ENCODE data around the gene RAB23. TPM values are rescaled to one million over a fixed set of nuclear protein-coding genes. Genes with fewer than 3 reads are reported as not detected.

Gene RAB23
- total RNA-seq, 2 donors from 2014 or later: 2.0 to 2.2 TPM

GRCh38 chr6:57221191-57221935 is 744 bp downstream of the RAB23 start:
- Mint-ChIP-seq H3K4me1 (ENCODE audit: low read depth) (peaks cover 20% of the 10 kb centered on the region), H3K27me3 (ENCODE audit: low read depth) (peaks cover 44% of the 10 kb centered on the region), H3K9me3 (no peaks in the 10 kb centered on the region), H3K36me3 (ENCODE audit: insufficient read depth in 2 of 2) (peaks cover 1 to 2% of the 10 kb centered on the region in 2 donors), H3K27ac (peak overlapping the region; percentile 48), H3K4me3 (peak overlapping the region; percentile 98 to 100)
- ATAC-seq (replicated peaks in 1 of 2) (peak; percentile 55 to 62), DNase-seq (peak; percentile 52 to 54)

GRCh38 chr6:57220083-57220703 is 1.9 kb downstream of the RAB23 start:
- no peak for ATAC-seq (replicated peaks in 1 of 2)
- Mint-ChIP-seq H3K4me1 (ENCODE audit: low read depth) (peaks cover 21% of the 10 kb centered on the region), H3K27ac (no peak overlapping the region), H3K36me3 (ENCODE audit: insufficient read depth in 2 of 2) (peaks cover 1 to 5% of the 10 kb centered on the region in 2 donors), H3K27me3 (ENCODE audit: low read depth) (peaks cover 38% of the 10 kb centered on the region), H3K9me3 (no peaks in the 10 kb centered on the region), H3K4me3 (peak overlapping the region; percentile 60 to 88)
- DNase-seq: no peak

GRCh38 chr6:57217270-57217669 is 4.8 kb downstream of the RAB23 start:
- H3K4me3 Mint-ChIP-seq: no peak overlapping the region
- H3K27me3 Mint-ChIP-seq (ENCODE audit: low read depth): peaks cover 15% of the 10 kb centered on the region
- DNase-seq: no peak
- no peak for ATAC-seq (replicated peaks in 1 of 2)
- no peak overlapping the region for H3K27ac Mint-ChIP-seq
- H3K9me3 Mint-ChIP-seq: peaks cover 3 to 5% of the 10 kb centered on the region in 2 donors
- H3K36me3 Mint-ChIP-seq (ENCODE audit: insufficient read depth in 2 of 2): peaks cover 8 to 10% of the 10 kb centered on the region in 2 donors
- peaks cover 33% of the 10 kb centered on the region for H3K4me1 Mint-ChIP-seq (ENCODE audit: low read depth)

- peaks cover 7% of the 10 kb centered on the region in 2 donors for H3K36me3 Mint-ChIP-seq (ENCODE audit: insufficient read depth in 2 of 2)
- H3K4me3 Mint-ChIP-seq: no peak overlapping the region
- DNase-seq (no peak), ATAC-seq (replicated peaks in 1 of 2) (no peak)
- peaks cover 33% of the 10 kb centered on the region for H3K4me1 Mint-ChIP-seq (ENCODE audit: low read depth)
- peaks cover 15% of the 10 kb centered on the region for H3K27me3 Mint-ChIP-seq (ENCODE audit: low read depth)
- H3K27ac Mint-ChIP-seq: no peak overlapping the region
- H3K9me3 Mint-ChIP-seq: peaks cover 3 to 5% of the 10 kb centered on the region in 2 donors
Measured at GRCh38 chr6:57216235-57217101, 5.6 kb downstream of the RAB23 start.

GRCh38 chr6:57215260-57215659 is 6.8 kb downstream of the RAB23 start:
- DNase-seq (no peak), ATAC-seq (replicated peaks in 1 of 2) (no peak)
- peaks cover 7% of the 10 kb centered on the region in 2 donors for H3K36me3 Mint-ChIP-seq (ENCODE audit: insufficient read depth in 2 of 2)
- peaks cover 25% of the 10 kb centered on the region for H3K4me1 Mint-ChIP-seq (ENCODE audit: low read depth)
- H3K4me3 Mint-ChIP-seq: no peak overlapping the region
- no peak overlapping the region for H3K27ac Mint-ChIP-seq
- H3K27me3 Mint-ChIP-seq (ENCODE audit: low read depth): peaks cover 12% of the 10 kb centered on the region
- peaks cover 3 to 5% of the 10 kb centered on the region in 2 donors for H3K9me3 Mint-ChIP-seq

- no peak for DNase-seq
- peaks cover 2 to 5% of the 10 kb centered on the region in 2 donors for H3K9me3 Mint-ChIP-seq
- H3K36me3 Mint-ChIP-seq (ENCODE audit: insufficient read depth in 2 of 2): peaks cover 4 to 5% of the 10 kb centered on the region in 2 donors
- H3K27me3 Mint-ChIP-seq (ENCODE audit: low read depth): no peaks in the 10 kb centered on the region
- no peak for ATAC-seq (replicated peaks in 1 of 2)
- H3K4me3 Mint-ChIP-seq: no peak overlapping the region
- no peak overlapping the region for H3K27ac Mint-ChIP-seq
- H3K4me1 Mint-ChIP-seq (ENCODE audit: low read depth): peaks cover 49% of the 10 kb centered on the region
Measured at GRCh38 chr6:57210060-57210459, 12.0 kb downstream of the RAB23 start.

- Mint-ChIP-seq H3K4me1 (ENCODE audit: low read depth) (peaks cover 39% of the 10 kb centered on the region), H3K27me3 (ENCODE audit: low read depth) (no peaks in the 10 kb centered on the region), H3K36me3 (ENCODE audit: insufficient read depth in 2 of 2) (no peaks in the 10 kb centered on the region), H3K9me3 (no peaks in the 10 kb centered on the region), H3K4me3 (no peak overlapping the region), H3K27ac (no peak overlapping the region)
- ATAC-seq (replicated peaks in 1 of 2) (no peak), DNase-seq (no peak)
Measured at GRCh38 chr6:57209030-57209429, 13.1 kb downstream of the RAB23 start.

GRCh38 chr6:57207872-57208271 is 14.2 kb downstream of the RAB23 start:
- ATAC-seq (replicated peaks in 1 of 2) (peak; percentile 85 to 89), DNase-seq (no peak)
- H3K9me3 Mint-ChIP-seq: no peaks in the 10 kb centered on the region
- no peaks in the 10 kb centered on the region for H3K27me3 Mint-ChIP-seq (ENCODE audit: low read depth)
- H3K4me3 Mint-ChIP-seq: peak overlapping the region; percentile 20 to 46
- H3K4me1 Mint-ChIP-seq (ENCODE audit: low read depth): peaks cover 32% of the 10 kb centered on the region
- peak overlapping the region; percentile 62 for H3K27ac Mint-ChIP-seq
- no peaks in the 10 kb centered on the region for H3K36me3 Mint-ChIP-seq (ENCODE audit: insufficient read depth in 2 of 2)

- H3K36me3 Mint-ChIP-seq (ENCODE audit: insufficient read depth in 2 of 2): no peaks in the 10 kb centered on the region
- no peaks in the 10 kb centered on the region for H3K9me3 Mint-ChIP-seq
- no peaks in the 10 kb centered on the region for H3K27me3 Mint-ChIP-seq (ENCODE audit: low read depth)
- H3K4me1 Mint-ChIP-seq (ENCODE audit: low read depth): peaks cover 32% of the 10 kb centered on the region
- ATAC-seq (replicated peaks in 1 of 2) (peak; percentile 72 to 80), DNase-seq (no peak)
- H3K4me3 Mint-ChIP-seq: peak overlapping the region in 1 of 2 donors; percentile 27
- H3K27ac Mint-ChIP-seq: no peak overlapping the region
Measured at GRCh38 chr6:57207141-57207540, 15.0 kb downstream of the RAB23 start.

GRCh38 chr6:57205550-57206328 is 16.4 kb downstream of the RAB23 start:
- DNase-seq (no peak), ATAC-seq (replicated peaks in 1 of 2) (no peak)
- H3K36me3 Mint-ChIP-seq (ENCODE audit: insufficient read depth in 2 of 2): no peaks in the 10 kb centered on the region
- no peaks in the 10 kb centered on the region for H3K27me3 Mint-ChIP-seq (ENCODE audit: low read depth)
- no peaks in the 10 kb centered on the region for H3K9me3 Mint-ChIP-seq
- H3K4me3 Mint-ChIP-seq: no peak overlapping the region
- H3K27ac Mint-ChIP-seq: no peak overlapping the region
- peaks cover 32% of the 10 kb centered on the region for H3K4me1 Mint-ChIP-seq (ENCODE audit: low read depth)

GRCh38 chr6:57201718-57202117 is 20.4 kb downstream of the RAB23 start:
- Mint-ChIP-seq H3K27me3 (ENCODE audit: low read depth) (no peaks in the 10 kb centered on the region), H3K9me3 (no peaks in the 10 kb centered on the region), H3K27ac (no peak overlapping the region), H3K36me3 (ENCODE audit: insufficient read depth in 2 of 2) (peaks cover 0 to under 1% of the 10 kb centered on the region in 2 donors), H3K4me1 (ENCODE audit: low read depth) (peaks cover 12% of the 10 kb centered on the region), H3K4me3 (no peak overlapping the region)
- ATAC-seq (replicated peaks in 1 of 2) (no peak), DNase-seq (no peak)

GRCh38 chr6:57198926-57199636 is 23.0 kb downstream of the RAB23 start:
- Mint-ChIP-seq H3K4me1 (ENCODE audit: low read depth) (no peaks in the 10 kb centered on the region), H3K4me3 (no peak overlapping the region), H3K27ac (no peak overlapping the region), H3K9me3 (no peaks in the 10 kb centered on the region), H3K36me3 (ENCODE audit: insufficient read depth in 2 of 2) (peaks cover 0 to 3% of the 10 kb centered on the region in 2 donors), H3K27me3 (ENCODE audit: low read depth) (no peaks in the 10 kb centered on the region)
- ATAC-seq (replicated peaks in 1 of 2) (no peak), DNase-seq (no peak)
